ENCODE measurements around the gene RBPMS2.
A peak's percentile ranks its signal among the peaks of the same experiment; 100 is the strongest.
"Not testable (repeated sequence)": the region's sequence is repeated elsewhere in the genome, so short reads cannot be mapped to it uniquely, and the experiment has no call there.

RBPMS2 gene

DNA sequence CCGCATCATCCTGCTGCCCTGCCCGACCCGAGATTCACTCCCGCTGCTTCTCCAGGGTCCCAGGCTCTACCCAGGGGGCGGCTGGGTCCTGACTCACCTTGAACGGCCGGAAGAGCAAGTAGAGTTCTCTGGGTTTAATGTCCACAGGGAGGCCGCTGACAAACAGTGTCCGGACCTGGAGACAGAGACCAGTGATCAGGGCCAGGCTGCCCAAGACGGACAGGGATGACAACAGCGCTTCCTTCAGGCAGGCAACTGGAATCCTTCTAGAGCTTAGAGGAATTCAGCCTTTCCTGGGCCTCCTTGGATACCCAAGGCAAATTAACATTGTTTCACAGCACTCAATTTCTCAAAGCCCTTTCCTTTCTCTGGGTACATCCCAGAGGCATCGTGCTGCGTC, 23.9 kb downstream of the RBPMS2 start:
- DNase-seq: no peak

GRCh38 chr15:64749999-64750657, 25.3 kb downstream of the RBPMS2 start:
- no peak for DNase-seq

DNA sequence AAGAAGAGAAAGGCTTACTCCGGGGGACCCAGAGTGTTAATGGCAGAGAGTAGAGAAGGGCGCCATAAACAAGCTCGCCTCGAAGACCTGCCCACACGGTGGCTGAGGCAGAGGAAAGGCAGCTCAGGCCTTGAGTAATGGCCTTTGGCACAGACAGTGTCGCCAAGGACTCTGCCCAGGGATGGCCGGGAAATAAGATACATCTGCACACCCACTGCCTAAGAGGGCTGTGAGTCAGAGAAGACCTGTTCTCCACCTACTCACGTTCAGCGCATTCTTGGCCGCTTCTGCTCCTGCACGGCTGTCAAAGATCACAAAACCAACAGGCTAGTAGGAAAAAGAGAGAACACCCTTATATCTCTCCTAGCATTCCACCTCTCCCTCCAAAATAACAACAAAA, 26.2 kb downstream of the RBPMS2 start:
- no peak for DNase-seq

DNA sequence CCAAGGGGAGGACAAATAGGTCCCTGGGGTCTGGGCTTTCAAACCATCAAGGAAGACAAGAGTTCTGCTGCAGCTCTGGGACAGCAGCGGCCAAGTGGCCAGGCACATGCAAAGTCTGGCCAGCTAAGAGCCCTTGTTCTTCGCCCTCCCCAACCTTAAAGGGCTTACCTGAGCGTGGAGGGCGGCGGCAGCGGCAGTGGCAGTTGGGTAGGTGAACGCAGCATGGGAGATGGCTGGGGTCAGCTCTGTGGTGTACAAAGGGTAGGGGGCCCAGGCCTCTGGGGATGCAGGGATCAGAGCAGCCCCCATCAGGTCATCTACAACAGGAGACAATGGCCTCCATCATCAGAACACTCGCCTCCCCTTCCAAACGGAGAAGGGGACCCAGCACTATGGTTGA, 27.1 kb downstream of the RBPMS2 start:
- DNase-seq: no peak

GRCh38 chr15:64747578-64747977, 27.8 kb downstream of the RBPMS2 start:
- DNase-seq: no peak

DNA sequence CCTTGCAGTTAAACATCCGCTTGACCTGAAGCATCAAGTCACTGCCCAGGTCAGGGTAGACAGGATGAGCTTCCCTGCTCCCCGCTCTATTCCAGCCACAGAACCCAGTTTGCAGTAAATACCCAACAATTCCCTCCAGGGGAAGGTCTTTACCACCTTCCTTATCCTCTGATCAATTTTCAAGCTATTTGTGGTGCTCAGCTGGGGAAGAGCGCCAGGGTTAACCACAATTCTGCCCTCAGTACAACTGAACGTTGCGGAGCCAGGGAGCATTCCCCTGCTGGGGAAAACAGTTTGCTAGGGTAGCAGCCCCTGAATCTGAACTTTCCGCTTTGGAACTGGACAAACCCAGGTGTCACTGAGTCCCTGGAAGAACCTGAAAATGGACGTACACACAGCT, 28.5 kb downstream of the RBPMS2 start:
- no peak for DNase-seq

- DNase-seq: no peak
These were observed 29.0 kb downstream of the RBPMS2 start for GRCh38 chr15:64746356-64746755.

DNA sequence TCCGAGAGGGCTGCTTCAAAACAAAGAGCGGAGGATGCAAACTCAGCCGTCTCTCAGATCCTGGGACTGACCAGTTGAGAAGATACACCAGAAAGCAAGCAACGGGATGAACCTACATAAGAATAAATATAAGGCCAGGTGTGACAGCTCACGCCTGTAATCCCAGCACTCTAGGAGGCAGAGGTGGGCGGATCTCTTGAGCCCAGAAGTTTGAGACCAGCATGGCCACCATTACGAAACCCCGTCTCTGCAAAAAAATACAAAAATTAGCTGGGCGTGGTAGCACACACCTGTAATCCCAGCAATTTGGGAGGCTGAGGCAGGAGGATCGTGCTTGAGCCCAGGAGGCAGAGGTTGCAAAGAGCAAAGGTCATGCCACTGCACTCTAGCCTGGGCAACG, 31.7 kb downstream of the RBPMS2 start:
- DNase-seq: no peak

DNA sequence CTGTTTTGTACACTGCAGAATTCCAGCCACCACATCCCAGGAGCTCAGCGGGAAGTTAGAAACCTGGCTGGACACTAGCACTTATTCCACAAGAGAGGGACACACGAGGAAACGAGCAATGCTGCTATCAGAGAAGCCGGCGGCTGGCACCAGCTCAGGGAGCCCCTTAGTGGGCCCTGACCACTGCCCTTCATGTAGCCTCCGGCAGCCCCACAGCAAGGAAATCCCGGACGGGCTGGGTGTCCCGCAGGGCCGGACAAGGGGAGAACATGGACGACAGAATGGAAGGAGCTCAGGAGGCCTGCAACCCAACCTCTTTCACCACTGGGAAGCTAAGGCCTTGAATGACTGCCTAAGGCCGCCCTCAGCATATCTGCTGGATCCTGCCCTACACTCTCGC, 32.5 kb downstream of the RBPMS2 start:
- DNase-seq: no peak

DNA sequence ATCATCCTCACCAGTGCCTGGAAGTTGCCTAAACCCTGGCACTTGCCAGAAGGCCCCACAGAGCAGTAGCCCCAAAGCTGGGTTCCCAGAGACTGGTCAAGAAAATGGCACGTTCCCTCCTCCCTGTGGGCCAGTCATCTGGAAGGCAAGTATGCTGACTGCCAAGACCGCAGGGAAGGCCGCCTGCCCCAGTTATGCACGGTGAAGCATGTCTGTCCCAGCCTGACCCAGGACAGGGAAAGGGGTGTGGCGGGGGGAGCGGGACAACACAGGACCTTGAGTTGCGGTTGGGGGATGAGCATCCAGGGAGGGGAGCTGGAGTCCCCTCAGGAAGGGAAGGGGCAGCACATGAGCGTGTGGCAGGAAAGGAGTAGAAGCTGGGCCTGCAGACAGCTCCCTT, 33.0 kb downstream of the RBPMS2 start:
- DNase-seq: no peak

DNA sequence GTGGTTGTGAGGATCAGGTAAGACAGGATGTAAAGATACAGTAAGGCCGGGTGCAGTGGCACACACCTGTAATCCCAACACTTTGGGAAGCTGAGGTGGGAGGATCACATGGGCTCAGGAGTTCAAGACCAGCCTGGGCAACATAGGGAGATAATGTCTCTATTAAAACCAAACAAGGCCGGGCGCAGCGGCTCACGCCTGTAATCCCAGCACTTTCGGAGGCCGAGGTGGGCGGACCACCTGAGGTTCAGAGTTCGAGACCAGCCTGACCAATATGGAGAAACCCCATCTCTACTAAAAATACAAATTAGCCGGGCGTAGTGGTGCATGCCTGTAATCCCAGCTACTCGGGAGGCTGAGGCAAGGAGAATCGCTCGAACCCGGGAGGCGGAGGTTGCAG, 33.7 kb downstream of the RBPMS2 start:
- DNase-seq: not testable (repeated sequence)

- DNase-seq: no peak
These were observed 34.8 kb downstream of the RBPMS2 start for GRCh38 chr15:64740311-64741170.

DNA sequence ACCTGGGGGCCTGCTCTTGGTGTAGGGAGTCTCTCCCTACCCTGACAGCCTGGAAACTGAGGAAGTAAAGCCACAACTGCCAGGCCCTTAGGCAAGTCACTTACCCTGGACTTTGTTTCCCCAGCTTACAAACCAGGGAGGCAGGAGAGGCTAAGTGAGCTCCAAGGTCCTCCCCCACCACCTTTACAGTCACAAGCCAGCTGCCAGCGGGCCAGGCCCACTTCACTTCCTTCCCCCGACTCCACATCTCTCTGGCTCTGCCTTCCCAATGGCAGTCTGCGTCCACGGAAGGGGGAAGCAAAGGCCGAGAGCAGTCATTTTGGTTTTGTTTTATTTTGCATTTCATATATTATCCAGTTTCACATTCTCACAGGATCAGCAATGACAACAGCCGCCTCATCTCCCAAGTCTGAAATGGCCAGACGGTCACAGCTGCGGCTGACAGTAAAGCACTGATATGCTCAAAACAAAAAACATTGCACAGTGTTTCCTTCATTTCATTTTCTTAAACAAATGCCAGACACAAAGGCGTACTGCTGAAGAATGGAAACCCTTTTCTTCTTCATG, 35.7 kb downstream of the RBPMS2 start:
- no peak for DNase-seq

GRCh38 chr15:64739156-64739555, 36.2 kb downstream of the RBPMS2 start:
- no peak for DNase-seq

DNA sequence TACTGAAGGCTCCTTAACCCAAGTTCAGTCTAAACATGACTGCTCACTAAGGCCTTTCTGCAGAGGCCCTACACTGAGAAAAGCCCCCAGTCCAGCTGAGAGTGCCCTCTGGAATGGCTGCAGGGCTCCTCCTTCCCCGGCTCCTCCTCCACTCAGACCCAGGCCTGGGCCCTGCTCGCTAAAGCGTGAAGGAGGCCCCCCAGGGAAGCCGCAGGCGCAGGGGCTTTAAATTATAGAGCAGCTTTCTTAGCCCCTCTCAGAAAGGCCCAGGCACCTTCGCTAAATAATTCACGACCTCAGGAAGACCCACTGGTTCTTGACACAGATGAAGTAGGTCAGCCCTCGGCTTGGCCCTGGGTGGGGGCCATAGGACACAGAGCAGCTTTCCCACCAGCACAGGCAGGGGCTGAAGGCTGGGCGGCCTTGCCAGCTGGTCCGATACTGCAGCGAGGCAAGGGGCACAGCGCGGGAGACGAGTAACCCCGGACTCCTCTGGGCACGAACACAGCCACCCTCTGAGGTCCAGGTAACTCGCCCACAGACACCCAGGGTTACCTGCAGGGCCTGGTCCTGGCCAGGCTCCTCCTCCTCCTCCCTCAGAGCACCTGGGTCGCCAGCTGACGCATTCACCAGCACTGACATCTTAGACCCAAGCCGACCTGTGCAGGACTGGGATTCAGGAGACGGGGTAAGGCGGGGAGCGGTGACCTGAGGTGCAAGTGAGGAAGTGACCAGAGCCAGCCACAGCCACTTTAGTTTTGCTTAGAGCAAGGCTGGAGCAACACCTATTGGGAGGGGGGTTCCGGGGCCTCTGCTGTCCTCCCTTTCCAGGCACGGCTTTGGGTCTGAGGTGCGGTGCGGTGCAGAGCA, 36.9 kb downstream of the RBPMS2 start:
- no peak for DNase-seq

DNA sequence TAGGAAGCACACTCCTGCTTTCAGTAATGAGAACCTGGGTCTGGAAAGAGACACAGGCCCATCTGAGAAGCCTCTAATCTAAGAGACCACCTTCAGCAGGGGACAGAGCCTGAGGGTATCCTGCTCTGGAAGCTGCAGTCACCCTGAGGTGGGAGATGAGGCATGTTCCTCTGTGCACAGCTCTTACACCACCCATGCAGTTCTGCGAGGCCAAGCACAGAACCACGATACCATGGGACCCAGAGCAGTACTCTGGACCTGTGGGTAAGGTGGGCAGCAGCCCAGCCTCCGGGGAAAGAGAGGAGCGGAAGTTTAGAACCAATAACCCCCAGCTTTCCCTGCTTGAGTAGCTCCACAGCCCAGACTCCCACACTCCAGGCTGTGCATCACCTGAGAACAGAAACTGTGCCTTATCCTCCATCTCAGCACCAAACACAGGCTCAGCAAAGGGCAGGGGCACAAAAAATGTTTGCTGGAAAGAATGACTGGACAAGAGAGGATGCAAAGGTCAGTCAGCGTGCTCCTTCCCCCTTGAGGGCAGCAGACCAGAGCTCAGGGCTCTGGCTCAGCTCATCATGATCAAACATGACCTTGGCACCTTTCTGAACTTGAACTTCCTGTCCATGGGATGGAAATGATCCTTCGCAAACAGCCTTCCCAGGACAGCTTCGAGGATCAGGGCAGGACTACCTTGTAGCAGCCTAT, 43.1 kb downstream of the RBPMS2 start:
- no peak for DNase-seq

- no peak for DNase-seq
These were observed 43.6 kb downstream of the RBPMS2 start for GRCh38 chr15:64731805-64732151.

DNA sequence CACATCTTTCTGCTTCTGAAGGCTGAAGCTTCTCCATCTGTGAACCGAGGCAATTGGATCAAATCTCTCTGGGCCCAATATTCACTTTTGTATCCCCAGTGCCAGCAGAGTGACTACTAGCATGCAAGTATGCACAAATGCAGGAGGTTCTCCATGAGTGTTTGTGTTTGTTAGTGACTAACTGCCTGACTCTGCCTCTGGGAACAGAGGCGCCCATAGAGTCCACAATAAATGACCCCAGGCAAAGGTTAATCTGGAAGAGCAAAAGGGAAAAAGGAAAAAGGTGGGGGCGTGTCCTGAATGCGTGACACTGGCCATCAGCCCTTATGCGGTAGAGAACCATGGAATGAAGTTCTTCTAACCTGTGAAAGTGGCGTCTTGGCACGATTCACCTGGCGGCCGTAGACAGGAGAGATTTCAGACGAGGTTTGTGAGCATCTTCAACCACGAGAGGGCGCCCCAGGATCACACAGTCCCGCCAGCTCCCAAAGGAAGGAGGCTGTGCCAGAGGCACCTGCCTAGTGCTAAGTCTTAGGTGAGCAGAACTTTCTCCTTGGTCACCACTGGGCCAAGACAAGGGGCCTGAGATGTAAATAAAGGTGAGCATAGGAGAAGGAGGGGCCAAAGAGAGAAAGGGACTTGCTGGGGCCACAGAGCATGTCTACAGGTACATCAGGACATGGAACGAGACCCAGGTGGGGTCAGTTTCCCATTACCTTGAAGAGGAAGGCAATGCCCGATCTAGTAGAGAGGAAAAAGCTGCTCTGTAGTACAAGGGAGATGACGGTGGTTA, 44.2 kb downstream of the RBPMS2 start:
- peak; percentile 9 for DNase-seq

- no peak for DNase-seq
These were observed 45.2 kb downstream of the RBPMS2 start for GRCh38 chr15:64730151-64730550.

- DNase-seq: no peak
These were observed 55.2 kb downstream of the RBPMS2 start for GRCh38 chr15:64720188-64720587.

DNA sequence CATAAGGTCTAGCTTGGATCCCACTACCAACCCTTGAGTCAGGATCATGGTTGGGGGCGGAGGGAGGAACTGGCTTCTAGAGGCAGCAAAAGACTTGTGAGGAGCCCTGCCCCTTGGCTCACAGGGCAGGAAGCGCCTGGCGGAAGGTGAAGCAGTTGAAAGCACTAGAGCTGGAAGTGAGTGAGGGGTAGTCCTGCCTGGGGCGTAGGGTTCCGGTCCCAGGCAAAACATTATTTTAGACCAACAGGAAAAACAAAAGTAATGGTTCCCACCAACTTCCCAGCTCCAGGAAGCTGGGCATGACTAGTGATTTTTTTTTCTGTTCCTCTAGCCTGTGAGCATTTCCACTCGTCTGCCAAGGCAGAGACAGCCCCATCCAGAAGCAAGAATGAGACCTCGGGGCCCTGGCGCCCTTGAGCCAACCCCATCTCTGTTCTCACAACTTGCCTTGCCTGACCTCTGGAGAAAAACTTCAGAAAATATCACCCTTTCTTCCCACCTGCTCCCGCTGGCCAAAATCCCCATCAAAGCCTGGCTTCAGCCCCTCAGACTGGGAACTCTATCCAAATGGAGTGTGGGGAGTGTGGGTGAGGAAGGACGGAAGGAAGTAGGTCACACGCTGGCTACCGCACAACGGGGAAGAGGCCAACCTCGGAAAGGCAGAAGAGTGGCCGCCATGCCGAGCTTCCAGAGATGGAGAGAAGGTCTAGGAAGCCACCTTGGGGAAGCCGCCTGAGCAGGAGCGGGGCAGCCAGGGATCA, 57.5 kb downstream of the RBPMS2 start:
- no peak for DNase-seq

Measured in NCI-H510A (cell line).